Measurements from ENCODE around the gene PLXNA1.

PLXNA1 gene

DNA sequence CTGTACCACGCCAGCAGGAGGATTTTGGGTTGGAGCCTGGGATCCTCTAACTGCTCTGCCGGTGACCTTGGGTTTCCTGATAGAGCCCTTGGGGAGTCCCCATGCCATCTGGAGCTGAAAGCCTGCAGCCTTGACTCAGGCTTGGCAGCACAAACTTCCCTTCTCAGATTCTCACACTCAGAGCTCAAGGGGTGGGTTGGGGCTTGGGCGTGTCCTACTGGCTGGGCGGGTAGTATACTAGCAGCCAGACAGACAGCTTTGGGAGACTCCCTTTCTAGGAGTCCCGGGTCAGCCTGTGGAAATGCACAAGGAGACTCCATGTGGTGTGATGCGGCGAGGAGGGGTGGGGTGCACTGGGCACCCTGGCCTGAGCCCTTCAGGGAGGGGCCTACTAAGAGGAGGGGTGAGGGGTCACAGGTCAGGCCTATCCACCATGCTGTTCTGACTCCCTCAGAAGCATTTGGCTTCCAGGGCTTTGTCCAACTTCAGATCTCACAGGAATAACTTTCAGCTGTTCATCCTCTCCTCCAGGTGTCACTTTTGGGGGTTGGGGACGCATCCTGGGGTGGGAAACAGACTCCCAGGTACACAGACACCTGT lies 21.6 kb upstream of the PLXNA1 start:
- H3K27ac ChIP-seq (ENCODE audit: low read depth, low read length, severe bottlenecking), result no peak overlapping the region
- no peak overlapping the region for H3K4me3 ChIP-seq (ENCODE audit: extremely low read depth, insufficient read depth, low read length, poor library complexity, severe bottlenecking)
- 93 to 98% methylated on average over 4 to 5 of the region's 8 CpGs for WGBS, 2 experiments (ENCODE audit: insufficient coverage in 2 of 2)
- H3K36me3 ChIP-seq (ENCODE audit: control insufficient read depth, insufficient read depth, low read length), result no peaks in the 10 kb centered on the region
- H3K9me3 ChIP-seq (ENCODE audit: control insufficient read depth, low read length), result no peaks in the 10 kb centered on the region
- H3K4me1 ChIP-seq (ENCODE audit: control insufficient read depth, insufficient read depth, low read length, poor library complexity, severe bottlenecking), result peaks cover 6% of the 10 kb centered on the region

DNA sequence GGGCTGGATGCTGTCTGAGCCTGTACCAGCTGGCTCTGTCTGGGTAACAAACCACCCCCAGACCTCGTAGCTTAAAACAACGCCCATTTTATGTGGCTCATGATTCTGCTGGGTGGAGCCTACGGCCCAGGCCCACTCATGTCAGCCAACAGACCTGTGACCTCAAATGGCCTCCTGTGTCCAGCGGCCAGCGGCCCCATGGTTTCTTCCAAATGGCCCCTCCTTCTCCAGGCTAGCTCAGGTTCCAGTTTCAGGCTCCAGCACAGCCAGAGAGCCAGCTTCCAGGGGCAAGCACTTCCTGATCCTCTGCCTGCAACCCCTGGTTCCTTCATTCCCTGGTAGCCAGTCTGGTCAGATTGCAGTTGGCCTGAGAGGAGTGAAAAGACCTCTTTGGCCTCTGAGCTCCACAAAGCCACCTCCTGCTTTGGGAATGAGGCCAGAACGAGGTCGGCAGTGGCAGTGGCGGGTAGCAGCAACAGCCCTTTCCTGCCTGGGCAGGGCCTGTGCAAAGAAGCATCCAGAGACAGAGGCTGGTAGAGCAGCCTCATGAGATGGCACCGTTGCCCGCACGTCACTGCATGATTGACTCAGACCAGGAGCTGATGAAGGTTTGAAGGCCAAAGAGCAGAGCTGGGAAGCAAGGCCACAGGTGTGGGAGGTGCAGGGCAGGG lies 21.0 kb upstream of the PLXNA1 start:
- Histone ChIP-seq H3K27ac (ENCODE audit: low read depth, low read length, severe bottlenecking) (no peak overlapping the region), H3K4me1 (ENCODE audit: control insufficient read depth, insufficient read depth, low read length, poor library complexity, severe bottlenecking) (peaks cover 6% of the 10 kb centered on the region), H3K9me3 (ENCODE audit: control insufficient read depth, low read length) (no peaks in the 10 kb centered on the region), H3K36me3 (ENCODE audit: control insufficient read depth, insufficient read depth, low read length) (no peaks in the 10 kb centered on the region), H3K4me3 (ENCODE audit: extremely low read depth, insufficient read depth, low read length, poor library complexity, severe bottlenecking) (no peak overlapping the region)
- 95 to 97% methylated on average over 10 to 11 of the region's 11 CpGs for WGBS, 2 experiments (ENCODE audit: insufficient coverage in 2 of 2)

DNA sequence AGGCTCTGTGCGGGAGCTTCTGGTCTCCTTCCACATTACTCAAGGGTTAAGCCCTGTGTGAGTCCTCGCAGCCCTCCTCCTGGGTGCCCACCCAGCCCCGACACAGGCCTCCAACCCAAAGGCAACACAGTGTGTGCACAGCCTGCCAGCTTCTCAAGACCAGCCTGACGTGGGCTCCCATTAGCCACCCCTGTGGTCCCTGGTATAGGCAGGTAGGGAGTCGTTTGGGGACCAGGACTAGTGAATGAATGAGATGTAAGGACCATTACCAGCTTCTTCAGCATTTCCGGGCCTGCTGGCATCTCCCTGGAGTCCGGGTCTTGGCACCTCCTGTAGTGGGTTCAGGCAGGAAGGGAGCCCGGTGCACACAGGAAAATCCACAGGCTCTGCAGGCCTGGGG lies 20.2 kb upstream of the PLXNA1 start:
- WGBS, 2 experiments (ENCODE audit: insufficient coverage in 2 of 2), result 91 to 94% methylated on average over 8 of the region's 8 CpGs
- H3K36me3 ChIP-seq (ENCODE audit: control insufficient read depth, insufficient read depth, low read length), result no peaks in the 10 kb centered on the region
- no peak overlapping the region for H3K4me3 ChIP-seq (ENCODE audit: extremely low read depth, insufficient read depth, low read length, poor library complexity, severe bottlenecking)
- H3K9me3 ChIP-seq (ENCODE audit: control insufficient read depth, low read length), result no peaks in the 10 kb centered on the region
- no peak overlapping the region for H3K27ac ChIP-seq (ENCODE audit: low read depth, low read length, severe bottlenecking)
- H3K4me1 ChIP-seq (ENCODE audit: control insufficient read depth, insufficient read depth, low read length, poor library complexity, severe bottlenecking), result peaks cover 6% of the 10 kb centered on the region

DNA sequence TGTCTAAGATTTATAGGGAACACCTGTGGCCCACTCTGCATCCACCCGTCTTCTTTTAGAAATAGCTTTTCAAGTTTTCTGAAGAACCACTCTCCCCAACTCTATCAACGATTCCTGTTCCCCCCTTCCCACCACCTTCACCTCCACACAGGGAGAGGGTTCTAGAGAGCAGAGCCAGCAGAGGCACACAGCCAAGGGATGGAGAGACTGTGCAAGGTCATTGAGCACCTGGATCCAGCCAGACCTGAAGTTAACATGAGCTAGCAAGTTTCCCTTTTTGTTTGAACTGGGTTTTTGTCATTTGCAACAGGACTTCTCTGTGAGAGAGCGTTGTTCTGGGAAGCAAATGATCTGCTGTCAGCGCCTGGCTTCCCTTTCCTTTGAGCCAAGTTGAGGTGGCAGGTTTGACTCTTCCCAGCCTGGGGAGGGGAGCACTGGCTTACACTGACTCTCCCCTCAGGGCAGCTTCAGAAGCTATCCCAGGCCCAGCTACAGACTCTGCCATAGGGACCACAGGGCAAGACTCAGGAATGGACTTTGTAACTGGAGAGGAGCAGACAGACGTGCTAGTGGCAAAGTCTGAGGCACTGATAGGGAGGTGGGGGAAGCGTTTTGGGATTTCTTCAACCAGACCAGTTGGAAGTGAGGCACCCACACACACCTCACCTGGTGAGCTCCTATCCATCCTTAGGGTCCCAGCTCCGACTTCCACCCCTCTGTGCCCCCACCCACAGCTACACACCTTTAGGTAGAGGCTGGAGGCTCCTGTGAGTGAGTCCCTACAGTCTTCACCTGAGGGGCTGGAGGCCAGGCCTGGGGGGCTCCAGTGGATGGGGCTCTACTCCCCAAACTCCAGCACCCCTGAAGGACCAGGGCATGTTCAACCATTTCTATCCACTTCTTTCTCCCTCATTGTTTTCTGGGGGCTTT lies 19.4 kb upstream of the PLXNA1 start:
- H3K9me3 ChIP-seq (ENCODE audit: control insufficient read depth, low read length), result no peaks in the 10 kb centered on the region

DNA sequence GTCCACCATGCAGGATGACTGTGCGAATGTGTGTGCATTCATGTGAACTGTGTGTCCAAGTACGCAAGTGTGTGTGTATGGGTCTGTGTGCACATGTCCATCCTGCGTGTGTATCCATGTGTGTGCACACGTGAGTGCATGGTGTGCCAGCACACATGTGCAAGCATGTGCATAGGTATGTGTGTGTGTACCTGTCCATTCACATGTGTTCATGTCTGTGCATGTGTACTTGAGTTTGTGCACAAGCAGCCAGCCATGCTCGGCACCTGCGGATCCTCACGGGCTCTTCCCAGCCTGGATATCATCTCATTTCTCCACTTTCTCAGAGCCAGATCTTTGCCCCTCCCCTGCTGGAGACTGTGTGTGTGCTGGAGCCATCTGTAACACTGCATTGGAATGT lies 18.7 kb upstream of the PLXNA1 start:
- H3K36me3 ChIP-seq (ENCODE audit: control insufficient read depth, insufficient read depth, low read length), result no peaks in the 10 kb centered on the region
- H3K27ac ChIP-seq (ENCODE audit: low read depth, low read length, severe bottlenecking), result no peak overlapping the region
- WGBS, 2 experiments (ENCODE audit: insufficient coverage in 2 of 2), result 93 to 94% methylated on average over 7 of the region's 7 CpGs
- H3K4me3 ChIP-seq (ENCODE audit: extremely low read depth, insufficient read depth, low read length, poor library complexity, severe bottlenecking), result no peak overlapping the region
- H3K9me3 ChIP-seq (ENCODE audit: control insufficient read depth, low read length), result no peaks in the 10 kb centered on the region
- H3K4me1 ChIP-seq (ENCODE audit: control insufficient read depth, insufficient read depth, low read length, poor library complexity, severe bottlenecking), result peaks cover 6% of the 10 kb centered on the region

More for the DNA sequence above, 19.4 kb upstream of the PLXNA1 start:
- H3K4me1 ChIP-seq (ENCODE audit: control insufficient read depth, insufficient read depth, low read length, poor library complexity, severe bottlenecking), result peaks cover 6% of the 10 kb centered on the region
- no peaks in the 10 kb centered on the region for H3K36me3 ChIP-seq (ENCODE audit: control insufficient read depth, insufficient read depth, low read length)
- H3K4me3 ChIP-seq (ENCODE audit: extremely low read depth, insufficient read depth, low read length, poor library complexity, severe bottlenecking), result no peak overlapping the region
- H3K27ac ChIP-seq (ENCODE audit: low read depth, low read length, severe bottlenecking), result no peak overlapping the region
- 80 to 85% methylated on average over 5 of the region's 7 CpGs for WGBS, 2 experiments (ENCODE audit: insufficient coverage in 2 of 2)

DNA sequence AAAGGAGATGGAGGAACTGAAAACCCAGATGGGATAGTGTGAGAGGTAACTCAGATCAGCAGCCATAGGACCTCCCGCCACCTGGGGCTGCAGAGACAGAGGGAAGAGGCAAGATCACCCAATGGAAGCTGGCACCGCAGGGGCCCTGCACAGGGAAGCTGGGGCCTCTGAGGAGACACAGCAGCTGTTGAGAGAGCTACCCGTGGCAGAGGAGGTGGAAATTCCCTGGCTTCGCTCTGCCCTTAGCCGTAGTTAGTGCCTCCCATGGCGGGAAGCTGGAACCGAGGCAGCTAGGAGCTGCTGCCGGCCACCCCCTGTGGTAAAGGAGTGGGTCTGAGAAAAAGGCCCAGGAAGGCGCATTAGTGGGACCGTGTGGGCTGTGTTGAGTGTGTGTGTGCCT lies 18.0 kb upstream of the PLXNA1 start:
- Histone ChIP-seq H3K27ac (ENCODE audit: low read depth, low read length, severe bottlenecking) (no peak overlapping the region), H3K4me1 (ENCODE audit: control insufficient read depth, insufficient read depth, low read length, poor library complexity, severe bottlenecking) (peaks cover 9% of the 10 kb centered on the region), H3K9me3 (ENCODE audit: control insufficient read depth, low read length) (no peaks in the 10 kb centered on the region), H3K36me3 (ENCODE audit: control insufficient read depth, insufficient read depth, low read length) (no peaks in the 10 kb centered on the region), H3K4me3 (ENCODE audit: extremely low read depth, insufficient read depth, low read length, poor library complexity, severe bottlenecking) (no peak overlapping the region)
- 94 to 95% methylated on average over 8 of the region's 10 CpGs for WGBS, 2 experiments (ENCODE audit: insufficient coverage in 2 of 2)

DNA sequence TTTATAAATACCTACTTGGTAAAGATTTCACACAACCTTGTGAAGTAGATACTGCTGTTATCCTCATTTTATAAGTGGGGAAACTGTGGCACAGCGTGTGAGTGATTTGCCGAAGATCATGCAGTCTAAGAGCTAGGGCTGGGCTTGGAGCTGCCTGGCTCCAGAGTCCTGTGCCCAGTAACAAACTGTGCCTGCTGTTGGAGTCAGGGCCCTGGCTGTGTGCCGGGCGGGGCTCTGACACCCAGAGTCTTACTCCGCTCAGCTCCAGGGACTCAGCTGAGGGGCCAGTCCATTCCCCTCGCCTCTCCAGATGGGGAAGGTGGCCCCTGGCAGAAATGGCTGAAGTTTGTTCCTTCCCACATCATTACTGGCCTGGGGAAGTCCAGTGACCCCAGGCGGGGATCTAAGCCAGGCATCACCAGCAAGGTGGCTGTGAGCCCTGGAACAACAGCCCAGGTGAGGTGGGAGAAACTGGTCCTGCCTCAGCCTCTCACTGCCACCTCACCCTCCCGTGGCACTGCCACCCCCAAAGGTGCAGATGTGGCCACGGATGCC lies 17.3 kb upstream of the PLXNA1 start:
- H3K4me1 ChIP-seq (ENCODE audit: control insufficient read depth, insufficient read depth, low read length, poor library complexity, severe bottlenecking), result peaks cover 11% of the 10 kb centered on the region
- H3K27ac ChIP-seq (ENCODE audit: low read depth, low read length, severe bottlenecking), result no peak overlapping the region
- WGBS, 2 experiments (ENCODE audit: insufficient coverage in 2 of 2), result 85 to 92% methylated on average over 5 to 7 of the region's 9 CpGs
- no peaks in the 10 kb centered on the region for H3K9me3 ChIP-seq (ENCODE audit: control insufficient read depth, low read length)
- no peaks in the 10 kb centered on the region for H3K36me3 ChIP-seq (ENCODE audit: control insufficient read depth, insufficient read depth, low read length)
- H3K4me3 ChIP-seq (ENCODE audit: extremely low read depth, insufficient read depth, low read length, poor library complexity, severe bottlenecking), result no peak overlapping the region

DNA sequence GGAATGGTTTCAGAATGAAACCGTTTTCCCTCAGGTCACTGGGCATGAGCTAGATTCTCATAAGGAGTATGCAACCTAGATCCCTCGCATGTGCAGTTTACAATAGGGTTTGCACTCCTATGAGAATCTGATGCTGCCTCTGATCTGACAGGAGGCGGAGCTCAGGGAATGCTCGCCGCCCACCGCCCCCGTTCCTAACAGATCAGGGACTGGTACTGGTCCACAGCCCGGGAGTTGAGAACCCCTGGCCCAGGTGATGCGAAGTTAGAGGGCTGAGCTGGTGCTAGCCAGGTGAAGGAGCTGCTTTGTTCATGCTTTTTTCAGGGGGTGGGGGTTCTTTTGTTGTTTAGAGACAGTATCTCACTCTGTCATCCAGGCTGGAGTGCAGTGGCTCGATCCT lies 15.5 kb upstream of the PLXNA1 start:
- 82 to 84% methylated on average over 9 to 10 of the region's 10 CpGs for WGBS, 2 experiments (ENCODE audit: insufficient coverage in 2 of 2)
- no peaks in the 10 kb centered on the region for H3K9me3 ChIP-seq (ENCODE audit: control insufficient read depth, low read length)
- no peak overlapping the region for H3K27ac ChIP-seq (ENCODE audit: low read depth, low read length, severe bottlenecking)
- peaks cover 18% of the 10 kb centered on the region for H3K4me1 ChIP-seq (ENCODE audit: control insufficient read depth, insufficient read depth, low read length, poor library complexity, severe bottlenecking)
- H3K4me3 ChIP-seq (ENCODE audit: extremely low read depth, insufficient read depth, low read length, poor library complexity, severe bottlenecking), result no peak overlapping the region
- H3K36me3 ChIP-seq (ENCODE audit: control insufficient read depth, insufficient read depth, low read length), result no peaks in the 10 kb centered on the region

DNA sequence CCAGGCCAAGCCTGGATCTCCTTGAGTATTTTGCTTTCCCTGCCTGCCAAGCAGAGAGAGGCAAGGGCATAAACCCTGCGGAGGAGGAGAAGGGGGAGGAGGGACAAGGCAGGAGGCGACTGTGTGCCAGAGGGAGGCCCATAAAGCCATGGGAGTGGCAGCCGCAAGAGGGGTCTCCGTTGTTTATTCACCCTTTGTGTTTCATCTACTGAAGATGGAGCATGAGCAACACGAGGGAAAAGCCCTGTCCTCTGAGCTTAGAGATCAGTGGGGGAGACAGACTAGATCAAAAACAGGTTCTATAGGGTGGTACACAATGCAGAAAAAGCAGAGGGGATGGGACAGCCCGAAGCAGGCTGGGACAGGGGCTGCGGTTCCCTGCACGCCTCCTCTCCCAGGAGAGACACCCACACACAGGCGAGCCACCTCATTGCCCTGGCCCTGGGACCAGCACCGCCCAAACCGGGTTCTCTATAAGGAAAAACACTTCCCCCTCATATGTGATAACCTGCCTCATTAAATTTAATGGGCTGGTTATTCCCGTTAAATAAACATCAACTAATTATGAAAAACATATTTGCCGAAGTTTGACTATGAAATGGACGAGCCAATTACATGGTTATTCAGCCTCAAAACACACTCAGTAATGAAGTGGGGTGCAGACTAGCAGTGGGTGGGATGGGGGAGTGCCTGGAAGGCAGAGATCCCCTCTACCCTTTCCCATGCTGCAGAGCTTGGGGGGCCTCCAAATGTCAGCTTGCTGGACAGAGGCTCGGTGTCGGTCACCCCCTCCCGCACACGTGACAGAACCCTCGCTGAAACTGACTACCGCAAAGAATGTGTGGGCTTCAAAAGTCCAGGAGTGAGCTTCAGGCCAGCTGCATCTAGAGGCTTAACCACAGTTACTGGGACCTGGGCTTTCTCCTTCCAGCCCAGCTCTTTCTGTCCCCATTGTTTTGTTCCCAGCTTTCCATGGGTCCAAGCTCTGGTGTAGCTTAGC lies 14.2 kb upstream of the PLXNA1 start:
- H3K36me3 ChIP-seq (ENCODE audit: control insufficient read depth, insufficient read depth, low read length), result no peaks in the 10 kb centered on the region
- peaks cover 18% of the 10 kb centered on the region for H3K4me1 ChIP-seq (ENCODE audit: control insufficient read depth, insufficient read depth, low read length, poor library complexity, severe bottlenecking)
- H3K27ac ChIP-seq (ENCODE audit: low read depth, low read length, severe bottlenecking), result no peak overlapping the region
- no peaks in the 10 kb centered on the region for H3K9me3 ChIP-seq (ENCODE audit: control insufficient read depth, low read length)
- no peak overlapping the region for H3K4me3 ChIP-seq (ENCODE audit: extremely low read depth, insufficient read depth, low read length, poor library complexity, severe bottlenecking)
- 77 to 80% methylated on average over 14 to 16 of the region's 20 CpGs for WGBS, 2 experiments (ENCODE audit: insufficient coverage in 2 of 2)

DNA sequence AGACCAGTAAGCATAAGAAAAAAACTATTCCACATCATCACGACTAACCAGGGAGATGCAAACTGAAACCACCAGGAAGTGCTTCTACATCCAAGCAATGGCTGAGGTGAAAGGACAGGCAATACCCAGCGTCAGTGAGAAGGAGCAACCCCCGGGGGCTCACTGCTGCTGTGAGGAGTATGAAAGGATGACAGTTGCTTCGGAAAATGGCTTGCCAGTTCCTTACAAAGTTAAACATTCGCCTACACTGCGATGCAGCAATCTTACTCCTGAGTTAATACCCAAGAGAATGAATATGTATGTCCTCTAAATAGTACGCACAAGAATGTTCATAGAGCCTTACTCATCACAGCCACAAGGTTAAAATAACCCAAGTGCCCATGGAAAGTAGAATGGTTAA lies 13.3 kb upstream of the PLXNA1 start:
- WGBS, 2 experiments (ENCODE audit: insufficient coverage in 2 of 2), result 47 to 52% methylated on average over 2 to 3 of the region's 7 CpGs
- no peaks in the 10 kb centered on the region for H3K36me3 ChIP-seq (ENCODE audit: control insufficient read depth, insufficient read depth, low read length)
- no peak overlapping the region for H3K4me3 ChIP-seq (ENCODE audit: extremely low read depth, insufficient read depth, low read length, poor library complexity, severe bottlenecking)
- H3K9me3 ChIP-seq (ENCODE audit: control insufficient read depth, low read length), result peaks cover 7% of the 10 kb centered on the region
- H3K4me1 ChIP-seq (ENCODE audit: control insufficient read depth, insufficient read depth, low read length, poor library complexity, severe bottlenecking), result peaks cover 18% of the 10 kb centered on the region
- no peak overlapping the region for H3K27ac ChIP-seq (ENCODE audit: low read depth, low read length, severe bottlenecking)
